GM13977 (cell line): ENCODE results near the gene HAP1.

Source experiments
- DNase-seq: peaks from one replicate; pipeline ENCODE4 v3.0.0; 2012; ENCODE audit warnings: low spot score
- CTCF ChIP-seq: IDR thresholded peaks from 2 replicates; pipeline ENCODE4 v1.5.1; 2012; ENCODE audit warnings: mild to moderate bottlenecking, control low read depth; ENCODE audit not compliant: insufficient read depth; ENCODE audit errors: extremely low read depth, missing control alignments
- in situ Hi-C: fragments of 300-500 bp; cut with MboI; formaldehyde crosslinking; loops from one replicate; pipeline ENCODE4 v1.12.0; 2022; ENCODE audit warnings: low sequenced_read_pairs, low pct_unique_long_range_greater_than_20kb, mixed read lengths, inconsistent platforms; ENCODE audit not compliant: unreplicated experiment

Gene HAP1

GRCh38 chr17:41750862-41751261 is 16.4 kb upstream of the HAP1 start:
- no peak for DNase-seq
- in situ Hi-C loops, result no loop called here
- no peak for TF ChIP-seq CTCF

- in situ Hi-C loops, result loop anchor here (25.0 kb wide), 1 partner anchor 364 kb away; the partner anchor contains the start of genes DHX58, HSPB9 and KAT2A
Observed at GRCh38 chr17:41748275-41748674, 13.8 kb upstream of the HAP1 start.

GRCh38 chr17:41741709-41742108 is 7.3 kb upstream of the HAP1 start:
- DNase-seq, result no peak
- in situ Hi-C loops, result loop anchor here (25.0 kb wide), 1 partner anchor 371 kb away; the partner anchor contains the start of genes DHX58, HSPB9 and KAT2A
- no peak for TF ChIP-seq CTCF

More at GRCh38 chr17:41748275-41748674, 13.8 kb upstream of the HAP1 start:
- DNase-seq, result no peak
- no peak for TF ChIP-seq CTCF

- in situ Hi-C loops, result loop anchor here (25.0 kb wide), 1 partner anchor 372 kb away; the partner anchor contains the start of genes DHX58, HSPB9 and KAT2A
- no peak for DNase-seq
- no peak for TF ChIP-seq CTCF
Observed at GRCh38 chr17:41740506-41740905, 6.1 kb upstream of the HAP1 start.

GRCh38 chr17:41739661-41740352 is 5.4 kb upstream of the HAP1 start:
- in situ Hi-C loops, result loop anchor here (5.0 to 25.0 kb wide), 2 partner anchors 62 to 372 kb away; partner anchors contain the start of genes DHX58, HSPB9 and KAT2A
- no peak for DNase-seq
- TF ChIP-seq CTCF, result no peak

GRCh38 chr17:41738801-41739112 is 4.3 kb upstream of the HAP1 start:
- DNase-seq, result no peak
- TF ChIP-seq CTCF, result no peak
- in situ Hi-C loops, result loop anchor here (5.0 to 25.0 kb wide), 2 partner anchors 64 to 374 kb away; partner anchors contain the start of genes DHX58, HSPB9 and KAT2A
